ENCODE data around the gene PHOX2A. TPM values are rescaled to one million over a fixed set of nuclear protein-coding genes. Genes with fewer than 3 reads are reported as not detected.

PHOX2A gene
- total RNA-seq, 1 donor from 2014 or later: not detected

- H3K27me3 Mint-ChIP-seq (ENCODE audit: unreplicated experiment): no peaks in the 10 kb centered on the region
- TF ChIP-seq CTCF (IDR thresholded peaks at IDR 0.05): no peak
- H3K36me3 Mint-ChIP-seq (ENCODE audit: unreplicated experiment): peaks cover 38% of the 10 kb centered on the region
- DNase-seq (ENCODE audit: extremely low spot score, unreplicated experiment): peak; percentile 51
- peak overlapping the region; percentile 54 for H3K27ac Mint-ChIP-seq (ENCODE audit: unreplicated experiment)
- H3K4me1 Mint-ChIP-seq (ENCODE audit: unreplicated experiment): peaks cover 39% of the 10 kb centered on the region
- H3K4me3 Mint-ChIP-seq (ENCODE audit: unreplicated experiment): no peak overlapping the region
- H3K9me3 Mint-ChIP-seq (ENCODE audit: unreplicated experiment): no peaks in the 10 kb centered on the region
Observed at GRCh38 chr11:72229336-72229924, 14.5 kb downstream of the PHOX2A start.

- TF ChIP-seq CTCF (IDR thresholded peaks at IDR 0.05): no peak
- peak; percentile 73 for DNase-seq (ENCODE audit: extremely low spot score, unreplicated experiment)
- H3K4me3 Mint-ChIP-seq (ENCODE audit: unreplicated experiment): no peak overlapping the region
- no peaks in the 10 kb centered on the region for H3K9me3 Mint-ChIP-seq (ENCODE audit: unreplicated experiment)
- H3K36me3 Mint-ChIP-seq (ENCODE audit: unreplicated experiment): peaks cover 33% of the 10 kb centered on the region
- peak overlapping the region; percentile 54 for H3K27ac Mint-ChIP-seq (ENCODE audit: unreplicated experiment)
- H3K4me1 Mint-ChIP-seq (ENCODE audit: unreplicated experiment): peaks cover 39% of the 10 kb centered on the region
- H3K27me3 Mint-ChIP-seq (ENCODE audit: unreplicated experiment): no peaks in the 10 kb centered on the region
Observed at GRCh38 chr11:72228844-72229231, 15.1 kb downstream of the PHOX2A start.

- Mint-ChIP-seq H3K27ac (ENCODE audit: unreplicated experiment) (no peak overlapping the region), H3K27me3 (ENCODE audit: unreplicated experiment) (no peaks in the 10 kb centered on the region), H3K9me3 (ENCODE audit: unreplicated experiment) (no peaks in the 10 kb centered on the region), H3K4me3 (ENCODE audit: unreplicated experiment) (peak overlapping the region; percentile 22), H3K36me3 (ENCODE audit: unreplicated experiment) (peaks cover 29% of the 10 kb centered on the region), H3K4me1 (ENCODE audit: unreplicated experiment) (peaks cover 39% of the 10 kb centered on the region)
- TF ChIP-seq CTCF (IDR thresholded peaks at IDR 0.05): peak; percentile 17
- peak; percentile 79 for DNase-seq (ENCODE audit: extremely low spot score, unreplicated experiment)
Observed at GRCh38 chr11:72228229-72228843, 15.6 kb downstream of the PHOX2A start.

GRCh38 chr11:72227316-72228228 lies 16.4 kb downstream of the PHOX2A start:
- no peaks in the 10 kb centered on the region for H3K27me3 Mint-ChIP-seq (ENCODE audit: unreplicated experiment)
- peak overlapping the region; percentile 22 for H3K4me3 Mint-ChIP-seq (ENCODE audit: unreplicated experiment)
- peak; percentile 92 for DNase-seq (ENCODE audit: extremely low spot score, unreplicated experiment)
- no peaks in the 10 kb centered on the region for H3K9me3 Mint-ChIP-seq (ENCODE audit: unreplicated experiment)
- peaks cover 44% of the 10 kb centered on the region for H3K4me1 Mint-ChIP-seq (ENCODE audit: unreplicated experiment)
- no peak for TF ChIP-seq CTCF (IDR thresholded peaks at IDR 0.05)
- H3K27ac Mint-ChIP-seq (ENCODE audit: unreplicated experiment): peak overlapping the region; percentile 28
- H3K36me3 Mint-ChIP-seq (ENCODE audit: unreplicated experiment): peaks cover 26% of the 10 kb centered on the region

- H3K27me3 Mint-ChIP-seq (ENCODE audit: unreplicated experiment): no peaks in the 10 kb centered on the region
- H3K27ac Mint-ChIP-seq (ENCODE audit: unreplicated experiment): peak overlapping the region; percentile 23
- peak overlapping the region; percentile 22 for H3K4me3 Mint-ChIP-seq (ENCODE audit: unreplicated experiment)
Observed at GRCh38 chr11:72226701-72227100, 17.3 kb downstream of the PHOX2A start.

More at GRCh38 chr11:72226701-72227100, 17.3 kb downstream of the PHOX2A start:
- H3K9me3 Mint-ChIP-seq (ENCODE audit: unreplicated experiment): no peaks in the 10 kb centered on the region
- DNase-seq (ENCODE audit: extremely low spot score, unreplicated experiment): peak; percentile 63
- H3K4me1 Mint-ChIP-seq (ENCODE audit: unreplicated experiment): peaks cover 50% of the 10 kb centered on the region
- no peak for TF ChIP-seq CTCF (IDR thresholded peaks at IDR 0.05)
- peaks cover 21% of the 10 kb centered on the region for H3K36me3 Mint-ChIP-seq (ENCODE audit: unreplicated experiment)
